Lower leg skin (tissue), 4 donors: ENCODE results near the gene DNAH10. TPM values are rescaled to one million over a fixed set of nuclear protein-coding genes. Genes with fewer than 3 reads are reported as not detected.

Experiments used
- DNase-seq, 2 donors: peaks; one replicate each; pipeline ENCODE4 v3.0.0-alpha.2; 2019; ENCODE audit warnings: low spot score in 2 of 2
- H3K4me3 ChIP-seq: fragments of 200-600 bp; sonication (generic); 2 replicates; pipeline ENCODE4 v1.5.1; 2017; ENCODE audit warnings: mild to moderate bottlenecking, low read depth; ENCODE audit not compliant: poor library complexity, severe bottlenecking
- POLR2A ChIP-seq, 2 donors: fragments of 450-650 bp; IDR thresholded peaks; one replicate each; pipeline ENCODE4 v1.6.1; 2016 to 2017; ENCODE audit warnings: antibody characterized with exemption in 2 of 2, mild to moderate bottlenecking in 1 of 2, moderate library complexity in 1 of 2
- WGBS, 2 donors: methylation state at CpG; one replicate each; pipeline ENCODE4 v1.1.5; 2018; 5-methylcytosine and 5-hydroxymethylcytosine counted together
- intact Hi-C: fragments of 100-400 bp; cut with DNase I; formaldehyde crosslinking; loops from one replicate; pipeline ENCODE4 v1.15.0; 2023; ENCODE audit warnings: low total_unique reads
- total RNA-seq, 4 donors: library from RNA; depleted of rRNA; stranded (reverse); fragments of >200 nt; gene quantifications; one replicate each; pipeline ENCODE4 v1.1.0, GENCODE V29; 2016
- TF ChIP-seq, protein P1 (sequence below), 3 donors: fragments of 450-650 bp; IDR thresholded peaks; one replicate each; pipeline ENCODE4 v1.5.1; 2016; ENCODE audit warnings: antibody characterized with exemption in 3 of 3, mild to moderate bottlenecking in 3 of 3, moderate library complexity in 2 of 3

The DNAH10 gene
- total RNA-seq, 4 donors from 2014 or later = 0.02 to 0.27 (median 0.06) TPM; not detected in 1

DNA sequence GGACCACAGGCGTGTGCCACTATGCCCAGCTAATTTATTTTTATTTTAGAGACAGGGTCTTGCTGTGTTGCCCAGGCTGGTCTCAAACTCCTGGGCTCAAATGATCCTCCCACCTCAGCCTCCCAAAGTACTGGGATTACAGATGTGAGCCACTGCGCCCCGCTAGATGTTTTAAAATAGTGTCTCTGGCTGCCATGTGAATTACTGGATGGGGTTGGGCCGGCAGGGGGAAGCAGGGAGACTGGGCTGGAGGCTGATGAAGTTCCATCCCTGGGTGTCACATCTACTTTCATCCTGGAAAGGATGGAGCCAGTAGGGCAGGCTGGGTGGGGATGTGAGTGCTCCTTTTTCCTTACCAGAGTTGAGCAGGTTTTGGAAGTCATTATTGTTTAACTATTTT is 46.1 kb downstream of the DNAH10 start:
- intact Hi-C loops = no loop called here
- WGBS, 2 donors = 55 to 73% methylated on average over 4 of the region's 4 CpGs
- no peak overlapping the region for H3K4me3 ChIP-seq
- no peak for DNase-seq
- TF ChIP-seq POLR2A (IDR thresholded peaks at IDR 0.05) = no peak
- TF ChIP-seq, protein P1, sequence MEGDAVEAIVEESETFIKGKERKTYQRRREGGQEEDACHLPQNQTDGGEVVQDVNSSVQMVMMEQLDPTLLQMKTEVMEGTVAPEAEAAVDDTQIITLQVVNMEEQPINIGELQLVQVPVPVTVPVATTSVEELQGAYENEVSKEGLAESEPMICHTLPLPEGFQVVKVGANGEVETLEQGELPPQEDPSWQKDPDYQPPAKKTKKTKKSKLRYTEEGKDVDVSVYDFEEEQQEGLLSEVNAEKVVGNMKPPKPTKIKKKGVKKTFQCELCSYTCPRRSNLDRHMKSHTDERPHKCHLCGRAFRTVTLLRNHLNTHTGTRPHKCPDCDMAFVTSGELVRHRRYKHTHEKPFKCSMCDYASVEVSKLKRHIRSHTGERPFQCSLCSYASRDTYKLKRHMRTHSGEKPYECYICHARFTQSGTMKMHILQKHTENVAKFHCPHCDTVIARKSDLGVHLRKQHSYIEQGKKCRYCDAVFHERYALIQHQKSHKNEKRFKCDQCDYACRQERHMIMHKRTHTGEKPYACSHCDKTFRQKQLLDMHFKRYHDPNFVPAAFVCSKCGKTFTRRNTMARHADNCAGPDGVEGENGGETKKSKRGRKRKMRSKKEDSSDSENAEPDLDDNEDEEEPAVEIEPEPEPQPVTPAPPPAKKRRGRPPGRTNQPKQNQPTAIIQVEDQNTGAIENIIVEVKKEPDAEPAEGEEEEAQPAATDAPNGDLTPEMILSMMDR (IDR thresholded peaks at IDR 0.05) = no peak

DNA sequence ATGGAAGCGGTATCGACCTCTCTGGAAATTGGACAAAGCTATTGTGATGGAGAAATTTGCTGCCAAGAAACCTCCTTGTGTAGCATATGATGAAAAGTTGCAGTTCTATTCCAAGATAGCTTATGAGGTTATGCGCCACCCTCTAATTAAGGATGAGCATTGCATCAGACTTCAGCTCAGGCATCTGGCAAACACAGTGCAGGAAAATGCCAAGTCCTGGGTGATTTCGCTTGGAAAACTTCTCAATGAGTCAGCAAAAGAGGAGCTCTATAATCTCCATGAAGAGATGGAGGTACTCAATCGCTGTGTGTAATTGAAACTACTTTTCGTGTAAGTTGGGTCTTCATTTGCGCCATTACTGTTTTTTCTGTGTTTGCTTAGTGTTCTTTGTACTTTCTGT is 51.2 kb downstream of the DNAH10 start:
- WGBS, 2 donors = 52 to 56% methylated on average over 7 of the region's 7 CpGs
- no peak overlapping the region for H3K4me3 ChIP-seq
- no peak for TF ChIP-seq POLR2A (IDR thresholded peaks at IDR 0.05)
- TF ChIP-seq, protein P1 (IDR thresholded peaks at IDR 0.05) = no peak
- intact Hi-C loops = no loop called here
- no peak for DNase-seq

DNA sequence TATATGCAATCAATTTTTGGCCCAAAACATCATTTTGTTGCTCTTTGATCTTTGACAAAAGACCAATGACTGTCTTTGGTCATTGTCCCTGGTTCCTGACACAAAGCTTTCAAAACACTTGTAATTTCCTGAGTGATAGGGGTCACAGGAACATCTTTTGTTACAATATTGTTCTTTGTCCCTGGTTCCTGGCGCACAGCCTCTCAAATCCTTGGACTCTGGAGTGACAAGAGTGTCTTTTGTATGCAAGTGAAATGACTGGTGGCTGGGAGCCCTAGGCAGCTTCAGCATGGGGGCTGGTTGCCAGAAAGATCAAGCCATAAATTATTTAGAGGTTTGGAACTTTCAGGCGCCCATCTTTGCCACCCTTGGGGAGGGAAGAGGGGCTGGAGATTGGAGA is 53.9 kb downstream of the DNAH10 start:
- intact Hi-C loops = no loop called here
- DNase-seq = no peak
- no peak for TF ChIP-seq POLR2A (IDR thresholded peaks at IDR 0.05)
- TF ChIP-seq, protein P1 (IDR thresholded peaks at IDR 0.05) = no peak
- no peak overlapping the region for H3K4me3 ChIP-seq
- 64 to 69% methylated on average over 2 of the region's 2 CpGs for WGBS, 2 donors

DNA sequence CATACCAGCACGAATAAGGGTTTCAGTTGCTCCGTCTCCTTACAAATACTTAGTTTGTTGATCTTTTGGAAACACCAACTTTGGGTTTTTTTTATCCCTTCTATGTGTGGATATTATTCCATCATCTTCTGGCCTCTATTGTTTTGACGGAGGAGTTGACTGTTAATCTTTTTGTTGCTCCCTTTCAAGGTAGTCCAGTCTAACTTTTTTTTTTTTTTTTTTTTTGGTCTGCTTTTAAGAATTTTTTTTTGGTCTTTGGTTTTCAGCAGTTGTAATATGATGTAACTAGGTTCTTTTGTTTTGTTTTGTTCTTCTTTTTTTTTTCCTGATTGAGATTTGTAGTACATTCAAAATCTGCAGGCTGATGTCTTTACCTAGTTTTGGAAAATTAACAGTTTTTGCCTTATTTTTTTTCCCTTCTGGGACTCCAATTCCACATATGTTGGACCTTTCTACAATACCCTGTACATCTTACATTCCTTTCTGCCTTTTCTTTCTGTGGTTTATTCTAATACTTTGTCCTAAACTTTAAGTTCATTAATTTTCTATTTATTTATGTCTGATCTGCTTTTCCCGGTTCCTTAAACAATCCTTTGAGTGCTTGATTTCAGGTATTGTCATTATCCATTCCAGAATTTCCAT is 54.9 kb downstream of the DNAH10 start:
- TF ChIP-seq, protein P1 (IDR thresholded peaks at IDR 0.05) = no peak
- TF ChIP-seq POLR2A (IDR thresholded peaks at IDR 0.05) = no peak
- H3K4me3 ChIP-seq = no peak overlapping the region
- WGBS, 2 donors = 92 to 93% methylated on average over 4 of the region's 4 CpGs
- DNase-seq = no peak
- intact Hi-C loops = no loop called here

DNA sequence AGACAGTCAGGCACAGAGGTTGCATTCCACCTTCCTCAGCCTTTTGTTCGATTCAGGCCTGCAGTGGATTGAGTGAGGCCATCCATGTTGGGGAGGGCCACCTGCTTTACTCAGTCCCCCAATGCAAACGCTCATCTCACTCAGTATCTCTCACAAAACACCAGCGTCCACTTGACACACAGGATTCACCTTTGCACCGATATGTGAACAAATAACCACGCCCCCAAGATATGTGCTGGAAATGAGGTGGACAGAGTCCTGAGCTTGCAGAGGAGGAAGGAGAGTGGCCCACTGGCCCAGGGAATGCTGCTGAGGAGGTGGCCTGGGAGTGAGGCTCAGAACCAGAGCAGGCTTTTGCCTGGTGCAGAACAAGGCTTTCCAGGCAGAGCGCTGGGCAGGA is 60.7 kb downstream of the DNAH10 start:
- TF ChIP-seq, protein P1 (IDR thresholded peaks at IDR 0.05) = no peak
- no peak for TF ChIP-seq POLR2A (IDR thresholded peaks at IDR 0.05)
- intact Hi-C loops = no loop called here
- no peak for DNase-seq
- H3K4me3 ChIP-seq = no peak overlapping the region
- 85 to 87% methylated on average over 6 of the region's 6 CpGs for WGBS, 2 donors

DNA sequence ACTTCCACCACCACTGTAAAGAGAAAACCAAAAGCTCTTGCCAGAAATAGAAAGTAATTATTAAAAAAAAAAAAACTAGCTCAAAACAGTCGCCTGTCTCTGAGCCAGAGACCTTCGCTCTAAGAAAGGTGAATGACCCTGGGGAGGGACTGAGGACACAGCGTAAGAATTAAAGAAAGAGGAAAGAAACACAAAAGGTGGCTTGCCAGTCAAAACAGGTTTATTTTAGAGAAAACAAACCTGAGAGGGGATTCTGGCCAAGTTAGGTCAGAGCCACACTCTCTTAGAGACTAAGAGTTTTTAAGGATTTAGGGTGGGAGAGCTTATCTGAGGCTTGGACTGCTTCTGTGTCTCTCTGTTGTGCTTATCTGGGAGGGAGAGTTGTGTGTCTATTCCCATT is 66.0 kb downstream of the DNAH10 start:
- intact Hi-C loops = no loop called here
- 73 to 85% methylated on average over 3 of the region's 3 CpGs for WGBS, 2 donors
- TF ChIP-seq, protein P1 (IDR thresholded peaks at IDR 0.05) = no peak
- no peak for TF ChIP-seq POLR2A (IDR thresholded peaks at IDR 0.05)
- no peak for DNase-seq
- no peak overlapping the region for H3K4me3 ChIP-seq
